ENCODE measurements around the gene ADSS1.

- TF ChIP-seq POLR2A (IDR thresholded peaks at IDR 0.05) (no peak), CTCF (IDR thresholded peaks at IDR 0.05) (no peak)
These were observed 24.6 kb upstream of the ADSS1 start for GRCh38 chr14:104699426-104699748.

All from vagina (tissue), 2 donors.